BLaER1 treated with 17β-estradiol and CSF1 and Interleukin-3, amounts not matched to agents 10 nM and 100 nM (cell line): ENCODE results near the gene RPL3.
A peak's percentile ranks its signal among the peaks of the same experiment; 100 is the strongest.

ENCODE experiments used
- H3K27ac ChIP-seq, 11 experiments: shearing (Covaris generic); formaldehyde crosslinking; 2 replicates each; pipeline ENCODE4 v1.8.1; 2022
- H3K27me3 ChIP-seq, 11 experiments: shearing (Covaris generic); formaldehyde crosslinking; 2 replicates each; pipeline ENCODE4 v1.8.1; 2022
- H3K36me3 ChIP-seq, 11 experiments: shearing (Covaris generic); formaldehyde crosslinking; 2 replicates each; pipeline ENCODE4 v1.8.1; 2022
- H3K4me1 ChIP-seq, 10 experiments: shearing (Covaris generic); formaldehyde crosslinking; 2 replicates each; pipeline ENCODE4 v1.8.1; 2022
- H3K4me2 ChIP-seq, 11 experiments: shearing (Covaris generic); formaldehyde crosslinking; 2 replicates each; pipeline ENCODE4 v1.8.1; 2022
- H3K4me3 ChIP-seq, 10 experiments: shearing (Covaris generic); formaldehyde crosslinking; 2 replicates each; pipeline ENCODE4 v1.8.1; 2022
- H3K9ac ChIP-seq, 11 experiments: shearing (Covaris generic); formaldehyde crosslinking; 2 replicates each; pipeline ENCODE4 v1.8.1; 2022
- H3K9me3 ChIP-seq, 11 experiments: shearing (Covaris generic); formaldehyde crosslinking; replicated peaks in 1 of 11; 2 replicates each; pipeline ENCODE4 v1.8.1; 2022
- H4K20me1 ChIP-seq, 11 experiments: shearing (Covaris generic); formaldehyde crosslinking; 2 replicates each; pipeline ENCODE4 v1.8.1; 2022
- Cebpa-rat ChIP-seq, 11 experiments: shearing (Covaris generic); IDR thresholded peaks; 2 replicates each; pipeline ENCODE4 v1.8.1; 2022

Gene RPL3

DNA sequence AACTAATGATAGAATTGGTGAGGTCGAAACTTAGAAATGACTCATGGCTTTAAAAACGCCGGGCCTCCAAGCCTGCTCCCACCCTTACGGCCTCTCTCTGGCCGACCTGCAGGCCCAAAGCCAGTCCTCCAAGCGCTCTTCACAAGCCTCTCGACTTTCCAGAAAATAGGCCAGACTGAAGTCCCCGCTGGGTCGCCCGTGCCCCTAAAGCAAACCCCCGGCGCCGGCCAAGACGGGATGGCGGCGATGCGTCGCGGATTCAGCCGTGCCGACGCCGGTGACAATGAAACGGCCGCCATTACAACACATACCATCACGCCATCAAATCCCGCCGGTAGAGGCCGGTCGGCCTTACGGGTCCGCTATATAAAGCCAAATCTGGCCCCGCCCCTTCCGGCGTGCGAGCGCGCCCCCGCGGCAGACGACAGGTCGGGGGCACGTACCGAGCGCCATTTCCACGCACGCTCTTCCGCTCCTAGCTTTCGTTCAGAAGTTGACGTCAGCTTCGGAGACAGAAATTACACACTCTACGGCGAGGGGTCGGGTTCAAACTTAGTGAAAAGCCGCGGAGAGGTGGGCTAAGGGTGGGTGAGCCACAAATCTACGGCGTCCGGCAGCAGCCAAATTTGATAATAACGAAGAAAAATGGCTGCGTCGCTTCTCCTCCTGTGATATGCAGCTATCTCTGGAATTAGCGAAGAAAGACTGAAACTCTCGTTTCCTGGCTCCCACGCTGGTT lies at the start of gene RPL3:
TSS of gene RPL3 (minus strand) at position 340 of the 739 bp plus-strand sequence. CDS start at position 314, 26 bp downstream.
- H3K36me3 ChIP-seq = peaks cover 40 to 45% (median 44%) of the 10 kb centered on the region in 11 experiments
- no peaks in the 10 kb centered on the region for H3K9me3 ChIP-seq
- H3K27me3 ChIP-seq = no peaks in the 10 kb centered on the region
- H3K27ac ChIP-seq = peak within 1 kb of the TSS; percentile 89 to 99 (median 96)
- H3K4me2 ChIP-seq = peak within 1 kb of the TSS; percentile 90 to 100 (median 97)
- TF ChIP-seq Cebpa-rat (IDR thresholded peaks at IDR 0.05) = no peak
- peak within 1 kb of the TSS; percentile 75 to 97 (median 86) for H3K4me3 ChIP-seq
- peaks cover 43 to 49% (median 46%) of the 10 kb centered on the region in 11 experiments for H4K20me1 ChIP-seq
- H3K9ac ChIP-seq = peak within 1 kb of the TSS; percentile 90 to 99 (median 97)
- H3K4me1 ChIP-seq = peaks cover 36 to 44% (median 39%) of the 10 kb centered on the region in 10 experiments

DNA sequence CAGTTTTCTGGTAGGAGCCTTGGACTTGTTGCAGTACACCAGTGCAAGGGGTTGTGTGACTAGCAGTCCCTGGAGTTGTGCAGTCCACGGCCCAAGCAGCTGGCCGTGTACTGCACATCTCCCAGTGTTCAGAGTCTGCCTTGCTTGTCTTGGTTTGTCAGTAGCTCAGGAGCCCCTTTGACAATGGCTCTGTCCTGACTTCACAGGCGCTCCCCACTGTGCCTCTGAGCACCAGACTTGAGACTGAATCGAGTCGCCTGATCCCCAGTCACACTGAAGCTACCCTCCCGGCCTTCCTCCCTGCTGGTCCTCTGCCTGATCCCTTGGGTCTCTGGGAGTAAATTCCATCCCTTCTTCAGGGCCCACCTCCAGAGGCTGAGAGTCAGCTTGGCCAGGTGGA lies 49.8 kb upstream of the RPL3 start:
- Histone ChIP-seq H3K36me3 (peaks cover 0 to 26% (median 17%) of the 10 kb centered on the region in 11 experiments; a peak in 14 of 22 replicates), H3K9me3 (peaks cover 8 to 18% (median 15%) of the 10 kb centered on the region in 11 experiments), H3K4me3 (peak overlapping the region in 4 of 10 experiments; percentile 7 to 20 (median 14); a peak in 6 of 20 replicates), H3K9ac (peak overlapping the region; percentile 48 to 73 (median 69); a peak in 20 of 22 replicates), H3K4me2 (peak overlapping the region; percentile 76 to 92 (median 81)), H3K27ac (peak overlapping the region; percentile 63 to 83 (median 77); a peak in 21 of 22 replicates), H4K20me1 (peaks cover 0 to 48% (median 14%) of the 10 kb centered on the region in 11 experiments; a peak in 15 of 22 replicates), H3K4me1 (peaks cover 61 to 86% (median 77%) of the 10 kb centered on the region in 10 experiments), H3K27me3 (no peaks in the 10 kb centered on the region)
- no peak for TF ChIP-seq Cebpa-rat (IDR thresholded peaks at IDR 0.05)

DNA sequence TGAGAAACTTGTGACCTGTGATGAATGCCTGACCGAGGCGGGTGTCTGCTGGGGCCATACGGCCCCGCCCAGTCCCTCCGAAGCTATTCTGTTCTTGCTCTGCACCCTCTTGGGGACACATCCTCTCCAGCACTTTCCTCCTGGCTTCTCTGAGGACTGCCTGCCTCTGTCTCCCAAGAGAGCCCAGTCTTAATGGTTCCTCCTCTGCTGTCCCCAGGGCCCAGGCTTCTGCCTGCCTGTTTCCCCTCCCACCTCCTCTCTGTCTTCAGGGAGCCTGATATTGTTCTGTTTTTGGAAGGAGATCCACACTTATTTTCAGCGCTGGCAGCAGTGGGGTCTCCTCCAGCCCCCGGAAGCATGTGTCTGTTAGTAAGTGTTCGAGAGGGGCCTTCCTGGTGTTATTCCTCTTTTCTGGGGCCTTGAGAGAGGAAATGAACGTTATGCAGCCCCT lies 49.1 kb upstream of the RPL3 start:
- H3K9ac ChIP-seq = peak overlapping the region; percentile 48 to 73 (median 69)

DNA sequence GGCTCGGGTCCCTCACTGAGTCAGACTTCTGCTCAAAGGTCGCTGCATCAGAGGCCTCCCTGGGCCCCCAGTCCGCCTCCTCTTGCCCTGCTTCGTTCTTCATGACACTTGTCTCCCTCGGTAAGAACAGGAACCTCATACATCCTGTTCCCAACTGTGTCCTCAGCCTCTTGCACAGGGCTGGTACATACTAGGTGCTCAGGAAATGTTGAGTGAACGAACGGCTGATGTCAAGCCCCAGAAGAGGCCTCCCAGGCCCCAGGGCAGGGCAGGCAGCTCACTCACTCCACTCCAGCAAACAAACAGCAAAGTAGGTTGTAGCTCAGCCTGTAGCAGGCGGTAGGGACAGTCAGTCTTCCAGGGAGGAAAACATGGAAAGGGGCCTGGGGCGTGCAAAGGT lies 47.6 kb upstream of the RPL3 start:
- H3K4me1 ChIP-seq = peaks cover 83 to 94% (median 89%) of the 10 kb centered on the region in 10 experiments
- peak overlapping the region; percentile 2 to 83 (median 77); a peak in 20 of 22 replicates for H3K27ac ChIP-seq
- H3K9ac ChIP-seq = peak overlapping the region; percentile 20 to 73 (median 65); a peak in 19 of 22 replicates
- no peak for TF ChIP-seq Cebpa-rat (IDR thresholded peaks at IDR 0.05)
- peaks cover 0 to 11% (median 7%) of the 10 kb centered on the region in 11 experiments; a peak in 12 of 22 replicates for H3K36me3 ChIP-seq
- H3K27me3 ChIP-seq = no peaks in the 10 kb centered on the region
- H4K20me1 ChIP-seq = peaks cover 0 to 62% (median 35%) of the 10 kb centered on the region in 11 experiments; a peak in 16 of 22 replicates
- peak overlapping the region; percentile 76 to 92 (median 81) for H3K4me2 ChIP-seq
- H3K4me3 ChIP-seq = peak overlapping the region in 1 of 10 experiments; percentile 16; a peak in 3 of 20 replicates
- peaks cover 7 to 9% (median 8%) of the 10 kb centered on the region in 11 experiments for H3K9me3 ChIP-seq

More for the DNA sequence above, 49.1 kb upstream of the RPL3 start:
- H3K36me3 ChIP-seq = peaks cover 0 to 19% (median 15%) of the 10 kb centered on the region in 11 experiments; a peak in 13 of 22 replicates
- H3K4me3 ChIP-seq = peak overlapping the region in 6 of 10 experiments; percentile 7 to 37 (median 14); a peak in 8 of 20 replicates
- no peaks in the 10 kb centered on the region for H3K27me3 ChIP-seq
- no peak for TF ChIP-seq Cebpa-rat (IDR thresholded peaks at IDR 0.05)
- H3K4me2 ChIP-seq = peak overlapping the region; percentile 76 to 92 (median 81)
- peak overlapping the region; percentile 63 to 83 (median 77) for H3K27ac ChIP-seq
- H3K9me3 ChIP-seq = peaks cover 8 to 18% (median 15%) of the 10 kb centered on the region in 11 experiments
- H4K20me1 ChIP-seq = peaks cover 0 to 48% (median 21%) of the 10 kb centered on the region in 11 experiments; a peak in 16 of 22 replicates
- H3K4me1 ChIP-seq = peaks cover 68 to 86% (median 77%) of the 10 kb centered on the region in 10 experiments

DNA sequence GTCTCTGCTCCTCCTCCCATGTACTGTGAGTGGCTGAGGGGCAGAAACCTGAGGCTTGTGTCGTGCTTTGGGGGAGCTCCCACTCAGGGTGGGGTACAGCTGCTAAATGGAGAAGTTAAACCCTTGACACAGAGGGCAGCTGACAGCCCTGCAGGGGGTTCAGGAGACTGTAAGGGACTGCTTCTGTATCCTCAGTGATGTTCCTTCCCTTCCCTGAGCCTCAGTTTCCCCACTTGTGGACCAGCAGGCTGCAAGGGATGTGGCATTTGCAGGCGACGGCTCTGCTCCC lies 46.0 kb upstream of the RPL3 start:
- Histone ChIP-seq H3K27me3 (no peaks in the 10 kb centered on the region), H3K9me3 (no peaks in the 10 kb centered on the region), H3K36me3 (peaks cover 0 to 6% (median 0%) of the 10 kb centered on the region in 11 experiments; a peak in 2 of 22 replicates), H3K4me3 (no peak overlapping the region), H3K4me2 (peak overlapping the region; percentile 76 to 92 (median 81)), H3K27ac (peak overlapping the region in 7 of 11 experiments; percentile 13 to 83 (median 75); a peak in 9 of 22 replicates), H3K4me1 (peaks cover 95 to 100% (median 100%) of the 10 kb centered on the region in 10 experiments), H3K9ac (peak overlapping the region in 7 of 11 experiments; percentile 16 to 71 (median 53); a peak in 9 of 22 replicates), H4K20me1 (peaks cover 0 to 78% (median 51%) of the 10 kb centered on the region in 11 experiments; a peak in 18 of 22 replicates)
- no peak for TF ChIP-seq Cebpa-rat (IDR thresholded peaks at IDR 0.05)

DNA sequence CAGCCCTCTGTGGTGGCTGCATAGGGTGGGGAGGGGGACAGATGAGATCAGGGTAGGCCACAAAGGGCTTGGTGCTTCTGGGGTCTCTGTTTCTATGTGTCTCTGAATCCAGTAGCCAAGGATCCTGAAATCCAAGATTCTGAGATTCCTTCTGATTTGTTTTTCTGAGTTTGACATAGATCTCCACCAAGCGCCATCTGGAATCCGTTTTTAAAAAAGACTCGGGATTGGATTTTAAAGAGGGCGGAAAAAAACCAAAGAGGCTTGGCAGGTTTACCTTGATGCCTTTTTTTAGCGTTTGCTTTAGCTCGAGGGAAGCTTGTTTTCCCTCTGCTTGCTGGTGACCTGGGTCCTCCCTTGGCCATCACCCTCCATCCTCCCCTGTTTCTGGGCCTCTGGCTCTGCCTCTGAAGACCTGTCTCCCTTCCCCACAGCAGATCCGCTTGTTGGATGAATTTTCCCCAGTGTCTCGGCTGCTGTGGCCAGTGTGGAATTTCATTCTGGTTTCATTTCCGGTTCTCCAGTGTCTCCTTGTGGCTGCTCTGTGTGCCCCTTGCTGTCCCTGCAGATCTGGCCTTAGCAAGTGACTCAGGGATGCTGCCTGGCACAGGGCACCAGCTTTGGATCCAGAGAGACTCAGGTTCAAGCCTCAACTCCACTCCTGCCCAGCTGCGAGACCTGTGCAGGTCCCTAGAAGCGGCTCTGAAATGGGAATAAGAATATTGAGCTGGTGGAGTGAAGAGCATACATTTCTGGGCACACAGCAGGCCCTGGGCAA lies 45.5 kb upstream of the RPL3 start:
- Histone ChIP-seq H3K9me3 (no peaks in the 10 kb centered on the region), H3K4me2 (peak overlapping the region; percentile 76 to 92 (median 81)), H3K4me1 (peaks cover 95 to 100% (median 100%) of the 10 kb centered on the region in 10 experiments), H3K9ac (peak overlapping the region in 9 of 11 experiments; percentile 16 to 71 (median 49); a peak in 11 of 22 replicates), H3K27me3 (no peaks in the 10 kb centered on the region), H3K36me3 (peaks cover 0 to 9% (median 0%) of the 10 kb centered on the region in 11 experiments; a peak in 2 of 22 replicates), H4K20me1 (peaks cover 0 to 83% (median 56%) of the 10 kb centered on the region in 11 experiments; a peak in 19 of 22 replicates), H3K27ac (peak overlapping the region in 9 of 11 experiments; percentile 13 to 83 (median 63); a peak in 14 of 22 replicates), H3K4me3 (no peak overlapping the region)
- TF ChIP-seq Cebpa-rat (IDR thresholded peaks at IDR 0.05) = no peak

DNA sequence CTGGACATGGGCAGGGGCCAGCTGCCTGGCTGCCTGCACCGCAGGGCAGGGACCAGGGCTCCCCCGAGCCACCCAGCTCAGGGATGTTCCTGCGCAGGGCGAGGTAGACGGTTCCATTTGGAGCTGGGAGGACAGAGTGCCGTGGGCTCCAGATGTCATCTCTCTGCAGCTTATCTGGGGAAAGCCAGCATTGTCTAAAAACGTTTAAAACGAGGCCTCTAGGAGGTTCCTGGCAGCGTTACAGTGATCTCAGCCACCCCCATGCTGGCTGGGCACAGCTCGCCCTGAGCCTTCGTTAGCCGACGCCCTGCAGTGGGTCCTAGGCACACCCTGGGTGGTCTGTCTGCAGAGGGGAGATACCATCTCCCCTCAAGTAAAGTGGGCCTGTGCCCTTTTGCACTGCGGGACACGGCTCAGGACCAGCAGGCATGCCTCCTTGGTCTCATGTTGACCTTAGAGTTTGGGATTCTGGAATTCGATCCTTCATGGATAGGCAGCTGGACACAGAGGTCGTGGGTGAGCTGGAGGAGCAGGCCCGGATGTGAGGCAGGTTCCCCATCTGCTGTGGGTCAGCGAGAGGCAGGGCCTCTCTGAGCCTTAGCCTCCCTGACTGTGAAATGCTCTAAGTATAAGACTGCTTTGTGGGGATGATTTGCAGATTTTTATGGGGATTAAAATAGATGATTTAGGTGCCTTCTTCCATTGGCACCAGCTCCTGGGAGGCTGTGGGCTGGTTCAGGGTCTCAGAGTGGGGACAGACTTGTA lies 44.5 kb upstream of the RPL3 start:
- H3K9me3 ChIP-seq = no peaks in the 10 kb centered on the region
- no peak overlapping the region for H3K4me3 ChIP-seq
- peak overlapping the region in 9 of 11 experiments; percentile 31 to 83 (median 51); a peak in 17 of 22 replicates for H3K27ac ChIP-seq
- peaks cover 0 to 89% (median 65%) of the 10 kb centered on the region in 11 experiments; a peak in 19 of 22 replicates for H4K20me1 ChIP-seq
- H3K4me1 ChIP-seq = peaks cover 85 to 100% (median 97%) of the 10 kb centered on the region in 10 experiments
- H3K27me3 ChIP-seq = no peaks in the 10 kb centered on the region
- peak overlapping the region; percentile 76 to 92 (median 81) for H3K4me2 ChIP-seq
- H3K9ac ChIP-seq = peak overlapping the region in 9 of 11 experiments; percentile 34 to 71 (median 53); a peak in 18 of 22 replicates
- H3K36me3 ChIP-seq = peaks cover 0 to 13% (median 2%) of the 10 kb centered on the region in 11 experiments; a peak in 9 of 22 replicates
- no peak for TF ChIP-seq Cebpa-rat (IDR thresholded peaks at IDR 0.05)
